Astrocyte (in vitro differentiated cells and primary cell): Measurements from ENCODE around the gene EPN3. TPM values are rescaled to one million over a fixed set of nuclear protein-coding genes. Genes with fewer than 3 reads are reported as not detected.

Source experiments
- DNase-seq: peaks from one replicate; pipeline ENCODE4 v3.0.0-alpha.2; 2010; ENCODE audit warnings: low read depth
- FAIRE-seq: peaks from 2 replicates; lab custom pipeline; 2011; peaks lifted over from hg19 to GRCh38; lab: Jason Lieb, UNC
- H2AFZ ChIP-seq: 2 replicates; pipeline ENCODE4 v1.6.0; 2012; ENCODE audit warnings: low read depth, low read length, inconsistent platforms
- H3K27ac ChIP-seq: 2 replicates; pipeline ENCODE4 v1.5.1; 2011; ENCODE audit warnings: low read depth, low read length, inconsistent platforms
- H3K27me3 ChIP-seq: 2 replicates; pipeline ENCODE4 v1.6.0; 2011; ENCODE audit warnings: low read length, inconsistent platforms; ENCODE audit not compliant: insufficient read depth
- H3K36me3 ChIP-seq: 2 replicates; pipeline ENCODE4 v1.5.1; 2011; ENCODE audit warnings: low read length, inconsistent platforms; ENCODE audit not compliant: insufficient read depth
- H3K4me1 ChIP-seq: 2 replicates; pipeline ENCODE4 v1.5.1; 2011; ENCODE audit warnings: low read length, inconsistent platforms; ENCODE audit not compliant: insufficient read depth
- H3K4me2 ChIP-seq: 2 replicates; pipeline ENCODE4 v1.6.0; 2012; ENCODE audit warnings: low read length, inconsistent platforms
- H3K4me3 ChIP-seq: 2 replicates; pipeline ENCODE4 v1.5.1; 2011; ENCODE audit warnings: low read depth, mild to moderate bottlenecking, low read length, inconsistent platforms; ENCODE audit not compliant: insufficient read depth
- H3K79me2 ChIP-seq: 2 replicates; pipeline ENCODE4 v1.6.0; 2012; ENCODE audit warnings: mild to moderate bottlenecking, low read length, inconsistent platforms; ENCODE audit not compliant: insufficient read depth
- H3K9ac ChIP-seq: 2 replicates; pipeline ENCODE4 v1.6.0; 2012; ENCODE audit warnings: mild to moderate bottlenecking, low read length, inconsistent platforms
- H3K9me3 ChIP-seq: 2 replicates; pipeline ENCODE4 v1.5.1; 2012; ENCODE audit warnings: low read depth, mild to moderate bottlenecking, low read length, inconsistent platforms; ENCODE audit not compliant: insufficient read depth
- H4K20me1 ChIP-seq: 2 replicates; pipeline ENCODE4 v1.6.0; 2012; ENCODE audit warnings: low read length, inconsistent platforms; ENCODE audit not compliant: insufficient read depth
- H3K27ac Mint-ChIP-seq: one replicate; pipeline ENCODE4 v1.8.0; 2021; ENCODE audit warnings: mild to moderate bottlenecking, mixed read lengths; ENCODE audit not compliant: unreplicated experiment
- H3K27me3 Mint-ChIP-seq: one replicate; pipeline ENCODE4 v1.8.0; 2021; ENCODE audit warnings: low read depth, mixed read lengths; ENCODE audit not compliant: unreplicated experiment
- H3K36me3 Mint-ChIP-seq: one replicate; pipeline ENCODE4 v1.8.0; 2021; ENCODE audit warnings: low read depth, mixed read lengths; ENCODE audit not compliant: unreplicated experiment
- H3K4me1 Mint-ChIP-seq: one replicate; pipeline ENCODE4 v1.8.0; 2021; ENCODE audit warnings: low read depth, mixed read lengths; ENCODE audit not compliant: unreplicated experiment
- H3K4me3 Mint-ChIP-seq: one replicate; pipeline ENCODE4 v1.8.0; 2021; ENCODE audit warnings: mild to moderate bottlenecking, moderate library complexity, mixed read lengths; ENCODE audit not compliant: unreplicated experiment
- H3K9me3 Mint-ChIP-seq: one replicate; pipeline ENCODE4 v1.8.0; 2021; ENCODE audit warnings: mild to moderate bottlenecking, mixed read lengths; ENCODE audit not compliant: unreplicated experiment
- EZH2 ChIP-seq: IDR thresholded peaks from 2 replicates; pipeline ENCODE4 v1.6.1; 2012; ENCODE audit warnings: mild to moderate bottlenecking, low read length, inconsistent platforms; ENCODE audit not compliant: insufficient read depth
- total RNA-seq: library from RNA; stranded (reverse); gene quantifications from 2 replicates; pipeline ENCODE4 v1.2.1, GENCODE V29; 2021
- TF ChIP-seq, protein P1 (sequence below): IDR thresholded peaks from 2 replicates; pipeline ENCODE4 v1.5.1; 2011; ENCODE audit warnings: low read depth, mild to moderate bottlenecking, inconsistent platforms, low read length, moderate library complexity; ENCODE audit not compliant: insufficient read depth

Gene EPN3
- total RNA-seq, 1 donor from 2014 or later, result 1.7 TPM

DNA sequence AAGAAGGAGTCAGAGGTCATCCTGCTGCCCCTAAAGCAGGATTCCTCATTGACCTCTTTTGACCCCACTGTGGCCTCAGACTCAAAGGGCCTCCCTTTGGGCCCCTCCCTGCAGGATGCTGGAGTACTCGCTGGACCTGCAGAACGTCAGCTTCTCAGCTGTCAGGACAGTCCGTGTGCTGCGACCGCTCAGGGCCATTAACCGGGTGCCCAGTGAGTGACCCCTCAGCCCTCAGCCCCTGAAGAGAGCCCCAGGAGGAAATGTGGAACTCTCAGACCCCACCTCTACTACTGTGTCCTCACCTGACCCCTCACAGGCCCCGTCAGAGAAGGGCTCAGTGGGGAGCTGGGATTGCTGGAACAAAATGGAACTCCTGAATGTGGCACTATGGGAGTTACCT, 37.1 kb downstream of the EPN3 start:
- Histone ChIP-seq H2AFZ (no peak overlapping the region), H3K36me3 (no peaks in the 10 kb centered on the region), H3K4me1 (no peaks in the 10 kb centered on the region), H4K20me1 (no peaks in the 10 kb centered on the region), H3K27ac (no peak overlapping the region), H3K9ac (no peak overlapping the region), H3K79me2 (no peaks in the 10 kb centered on the region), H3K27me3 (peaks cover 25% of the 10 kb centered on the region), H3K9me3 (no peaks in the 10 kb centered on the region), H3K4me3 (no peak overlapping the region), H3K4me2 (no peak overlapping the region)
- DNase-seq (no peak), FAIRE-seq (no peak)
- no peak overlapping the region for H3K27ac Mint-ChIP-seq
- peaks cover 11% of the 10 kb centered on the region for H3K4me1 Mint-ChIP-seq
- peaks cover 5% of the 10 kb centered on the region for H3K36me3 Mint-ChIP-seq
- H3K9me3 Mint-ChIP-seq, result no peaks in the 10 kb centered on the region
- TF ChIP-seq, protein P1, sequence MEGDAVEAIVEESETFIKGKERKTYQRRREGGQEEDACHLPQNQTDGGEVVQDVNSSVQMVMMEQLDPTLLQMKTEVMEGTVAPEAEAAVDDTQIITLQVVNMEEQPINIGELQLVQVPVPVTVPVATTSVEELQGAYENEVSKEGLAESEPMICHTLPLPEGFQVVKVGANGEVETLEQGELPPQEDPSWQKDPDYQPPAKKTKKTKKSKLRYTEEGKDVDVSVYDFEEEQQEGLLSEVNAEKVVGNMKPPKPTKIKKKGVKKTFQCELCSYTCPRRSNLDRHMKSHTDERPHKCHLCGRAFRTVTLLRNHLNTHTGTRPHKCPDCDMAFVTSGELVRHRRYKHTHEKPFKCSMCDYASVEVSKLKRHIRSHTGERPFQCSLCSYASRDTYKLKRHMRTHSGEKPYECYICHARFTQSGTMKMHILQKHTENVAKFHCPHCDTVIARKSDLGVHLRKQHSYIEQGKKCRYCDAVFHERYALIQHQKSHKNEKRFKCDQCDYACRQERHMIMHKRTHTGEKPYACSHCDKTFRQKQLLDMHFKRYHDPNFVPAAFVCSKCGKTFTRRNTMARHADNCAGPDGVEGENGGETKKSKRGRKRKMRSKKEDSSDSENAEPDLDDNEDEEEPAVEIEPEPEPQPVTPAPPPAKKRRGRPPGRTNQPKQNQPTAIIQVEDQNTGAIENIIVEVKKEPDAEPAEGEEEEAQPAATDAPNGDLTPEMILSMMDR, result no peak
- TF ChIP-seq EZH2, result no peak
- no peak overlapping the region for H3K4me3 Mint-ChIP-seq
- peaks cover 64% of the 10 kb centered on the region for H3K27me3 Mint-ChIP-seq

DNA sequence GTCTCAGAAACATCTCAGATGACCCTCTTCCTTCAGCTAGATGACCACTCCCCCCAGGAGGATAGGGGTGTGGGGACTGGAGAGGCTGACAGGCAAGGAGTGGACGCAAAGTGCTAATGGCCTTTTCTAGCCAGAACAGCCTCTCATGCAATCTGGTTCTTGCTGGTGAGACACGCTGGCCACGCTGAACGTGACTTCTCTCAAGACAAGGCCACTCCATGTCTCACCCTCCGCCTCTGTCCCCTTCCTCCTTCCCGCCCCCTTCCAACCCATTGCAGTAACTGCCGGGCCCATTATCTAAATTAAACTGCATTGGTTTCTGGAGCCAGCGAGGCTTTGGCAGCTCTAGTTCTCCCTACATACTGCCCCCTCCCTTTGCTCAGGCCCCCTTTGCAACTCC, 37.5 kb downstream of the EPN3 start:
- no peaks in the 10 kb centered on the region for H3K4me1 ChIP-seq
- H3K9me3 ChIP-seq, result no peaks in the 10 kb centered on the region
- no peak overlapping the region for H2AFZ ChIP-seq
- H3K27me3 ChIP-seq, result peaks cover 23% of the 10 kb centered on the region
- H3K4me3 ChIP-seq, result no peak overlapping the region
- no peaks in the 10 kb centered on the region for H4K20me1 ChIP-seq
- H3K4me1 Mint-ChIP-seq, result peaks cover 9% of the 10 kb centered on the region
- H3K36me3 Mint-ChIP-seq, result peaks cover 5% of the 10 kb centered on the region
- FAIRE-seq, result no peak
- DNase-seq, result no peak
- H3K9ac ChIP-seq, result no peak overlapping the region
- no peak for TF ChIP-seq EZH2
- TF ChIP-seq, protein P1, result no peak
- no peak overlapping the region for H3K27ac Mint-ChIP-seq
- H3K4me3 Mint-ChIP-seq, result no peak overlapping the region
- H3K4me2 ChIP-seq, result no peak overlapping the region
- no peak overlapping the region for H3K27ac ChIP-seq
- H3K27me3 Mint-ChIP-seq, result peaks cover 65% of the 10 kb centered on the region
- no peaks in the 10 kb centered on the region for H3K79me2 ChIP-seq
- H3K9me3 Mint-ChIP-seq, result no peaks in the 10 kb centered on the region
- H3K36me3 ChIP-seq, result no peaks in the 10 kb centered on the region

DNA sequence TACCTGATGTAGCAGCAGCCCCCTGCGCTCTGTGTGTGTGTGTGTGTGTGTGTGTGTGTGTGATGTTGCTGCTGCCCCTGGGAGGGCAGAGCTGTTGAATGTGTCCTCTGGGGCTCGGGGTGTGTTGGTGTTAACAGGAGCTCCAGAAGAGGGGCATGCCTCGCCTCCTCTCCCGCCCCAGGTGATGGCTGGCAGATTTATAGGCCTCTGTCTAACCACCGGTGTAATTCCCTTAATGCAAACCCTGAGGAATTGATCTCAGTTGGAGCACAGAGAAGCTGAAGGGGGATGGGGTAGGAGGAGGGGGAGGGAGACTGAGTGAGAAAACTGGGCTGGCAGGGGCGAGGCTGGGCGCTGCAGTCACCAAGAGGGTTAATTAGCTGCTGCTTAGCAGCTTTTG, 38.0 kb downstream of the EPN3 start:
- no peak for FAIRE-seq
- Histone ChIP-seq H3K9ac (no peak overlapping the region), H3K4me1 (no peaks in the 10 kb centered on the region), H3K4me3 (no peak overlapping the region), H4K20me1 (no peaks in the 10 kb centered on the region), H2AFZ (no peak overlapping the region), H3K27ac (no peak overlapping the region), H3K4me2 (no peak overlapping the region), H3K79me2 (no peaks in the 10 kb centered on the region), H3K27me3 (peaks cover 21% of the 10 kb centered on the region), H3K9me3 (no peaks in the 10 kb centered on the region), H3K36me3 (no peaks in the 10 kb centered on the region)
- Mint-ChIP-seq H3K36me3 (peaks cover 5% of the 10 kb centered on the region), H3K27me3 (peaks cover 64% of the 10 kb centered on the region), H3K9me3 (no peaks in the 10 kb centered on the region), H3K4me1 (peaks cover 8% of the 10 kb centered on the region), H3K27ac (no peak overlapping the region), H3K4me3 (no peak overlapping the region)
- TF ChIP-seq EZH2, result no peak
- TF ChIP-seq, protein P1, result no peak
- DNase-seq, result no peak
